RPMI7951 (cell line): ENCODE measurements around the gene RIPPLY2. TPM values are rescaled to one million over a fixed set of nuclear protein-coding genes. Genes with fewer than 3 reads are reported as not detected.

Experiments used
- DNase-seq: peaks from one replicate; pipeline ENCODE4 v3.0.0-alpha.2; 2012; ENCODE audit warnings: low read depth
- total RNA-seq: library from RNA; depleted of rRNA; stranded (reverse); fragments of >200 nt; shearing (Covaris generic); gene quantifications from 2 replicates; pipeline ENCODE4 v1.2.3, GENCODE V29; 2014; rRNA removed

Gene RIPPLY2
- total RNA-seq, 1 experiment from 2014 or later: not detected

- DNase-seq: no peak
Observed at GRCh38 chr6:83905648-83906047, 52.5 kb downstream of the RIPPLY2 start.

Other genes with a start within 250 kb of the RIPPLY2 start
- gene SNAP91, start 144.3 kb upstream of the RIPPLY2 start, total RNA-seq: not detected in 2 replicates
- gene CYB5R4, start 6.3 kb downstream of the RIPPLY2 start, total RNA-seq: 18.5 and 22.5 TPM in 2 replicates
- 6.6 and 8.4 TPM in 2 replicates for gene MRAP2, start 180.4 kb downstream of the RIPPLY2 start, total RNA-seq